Calu3 (cell line): Measurements from ENCODE around the gene SPHK2. TPM values are rescaled to one million over a fixed set of nuclear protein-coding genes. Genes with fewer than 3 reads are reported as not detected.
A peak's percentile ranks its signal among the peaks of the same experiment; 100 is the strongest.

ENCODE experiments used
- BruUV-seq: library from RNA; stranded (reverse); fragments of 400-500 nt; replicated peaks from 2 replicates; lab custom pipeline; 2021; lab: Mats Ljungman, UMichigan
- CTCF ChIA-PET: fragments of 300-600 bp; sonication (Branson Sonifier 250); formaldehyde crosslinking; loops from one replicate; lab custom pipeline; 2022; ENCODE audit warnings: antibody characterized with exemption; lab: Charles Lee
- DNase-seq: peaks from one replicate; pipeline ENCODE4 v3.0.0; 2022
- H3K27ac Mint-ChIP-seq: one replicate; pipeline ENCODE4 v1.8.0; 2022; ENCODE audit warnings: mixed read lengths; ENCODE audit not compliant: unreplicated experiment
- H3K27me3 Mint-ChIP-seq: one replicate; pipeline ENCODE4 v1.8.0; 2022; ENCODE audit warnings: mixed read lengths; ENCODE audit not compliant: unreplicated experiment
- H3K36me3 Mint-ChIP-seq: one replicate; pipeline ENCODE4 v1.8.0; 2022; ENCODE audit warnings: mild to moderate bottlenecking, moderate library complexity, mixed read lengths; ENCODE audit not compliant: insufficient read depth, unreplicated experiment
- H3K4me1 Mint-ChIP-seq: one replicate; pipeline ENCODE4 v1.8.0; 2022; ENCODE audit warnings: mild to moderate bottlenecking, low read depth, mixed read lengths; ENCODE audit not compliant: unreplicated experiment
- H3K4me3 Mint-ChIP-seq: one replicate; pipeline ENCODE4 v1.8.0; 2022; ENCODE audit warnings: mild to moderate bottlenecking, low read depth, moderate library complexity, mixed read lengths; ENCODE audit not compliant: unreplicated experiment
- H3K9me3 Mint-ChIP-seq: one replicate; pipeline ENCODE4 v1.8.0; 2022; ENCODE audit warnings: low read depth, mixed read lengths; ENCODE audit not compliant: unreplicated experiment
- CTCF ChIP-seq: fragments of 200-600 bp; IDR thresholded peaks from one replicate; pipeline ENCODE4 v1.8.0; 2022; ENCODE audit warnings: antibody characterized with exemption; ENCODE audit not compliant: unreplicated experiment
- intact Hi-C: fragments of 100-400 bp; cut with micrococcal nuclease; formaldehyde crosslinking; loops from one replicate; pipeline ENCODE4 v1.10.0; 2022; ENCODE audit not compliant: unreplicated experiment
- total RNA-seq: library from RNA; stranded (reverse); gene quantifications from 2 replicates; pipeline ENCODE4 v1.2.3, GENCODE V29; 2022

Gene SPHK2
- total RNA-seq, 1 experiment from 2014 or later, result 24.2 TPM

- TSS peak; percentile 83 for BruUV-seq
- Mint-ChIP-seq H3K4me3 (peak overlapping the region; percentile 94), H3K4me1 (peaks cover 54% of the 10 kb centered on the region), H3K36me3 (peaks cover 66% of the 10 kb centered on the region), H3K27ac (peak overlapping the region; percentile 100), H3K27me3 (no peaks in the 10 kb centered on the region), H3K9me3 (no peaks in the 10 kb centered on the region)
- TF ChIP-seq CTCF, result no peak
- no peak for DNase-seq
- intact Hi-C loops, result no loop called here
- CTCF ChIA-PET, result interaction anchor here (0.8 to 1.4 kb wide), 2 partner anchors 9 to 19 kb away, joined by 3 to 5 read pairs; partner anchors contain the start of gene DBP
Measured at GRCh38 chr19:48618278-48618915, 909 bp upstream of the SPHK2 start.

- Mint-ChIP-seq H3K4me3 (peak overlapping the region; percentile 94), H3K4me1 (peaks cover 47% of the 10 kb centered on the region), H3K27me3 (no peaks in the 10 kb centered on the region), H3K9me3 (no peaks in the 10 kb centered on the region), H3K27ac (peak overlapping the region; percentile 100), H3K36me3 (peaks cover 58% of the 10 kb centered on the region)
- intact Hi-C loops, result no loop called here
- CTCF ChIA-PET, result interaction anchor here (0.6 to 1.4 kb wide), 2 partner anchors 11 to 36 kb away, joined by 3 to 5 read pairs; no protein-coding TSS in a partner anchor
- TSS peak; percentile 67 for BruUV-seq
- TF ChIP-seq CTCF, result no peak
- DNase-seq, result no peak
Measured at GRCh38 chr19:48619692-48620585, 633 bp downstream of the SPHK2 start.

- no peak for DNase-seq
- no peaks in the 10 kb centered on the region for H3K27me3 Mint-ChIP-seq
- intact Hi-C loops, result no loop called here
- BruUV-seq, result no TSS peak
- no peak overlapping the region for H3K4me3 Mint-ChIP-seq
- H3K4me1 Mint-ChIP-seq, result peaks cover 44% of the 10 kb centered on the region
- no peak for TF ChIP-seq CTCF
- peaks cover 27% of the 10 kb centered on the region for H3K36me3 Mint-ChIP-seq
- no peaks in the 10 kb centered on the region for H3K9me3 Mint-ChIP-seq
- CTCF ChIA-PET, result interaction anchor here (0.7 kb wide), 2 partner anchors 52 to 91 kb away, joined by 3 to 4 read pairs; no protein-coding TSS in a partner anchor
- H3K27ac Mint-ChIP-seq, result no peak overlapping the region
Measured at GRCh38 chr19:48623556-48624066, 4.3 kb downstream of the SPHK2 start.

- H3K4me3 Mint-ChIP-seq, result no peak overlapping the region
- no peaks in the 10 kb centered on the region for H3K9me3 Mint-ChIP-seq
- H3K27ac Mint-ChIP-seq, result no peak overlapping the region
- intact Hi-C loops, result no loop called here
- DNase-seq, result no peak
- TF ChIP-seq CTCF, result no peak
- no TSS peak for BruUV-seq
- peaks cover 48% of the 10 kb centered on the region for H3K4me1 Mint-ChIP-seq
- H3K27me3 Mint-ChIP-seq, result no peaks in the 10 kb centered on the region
- peaks cover 27% of the 10 kb centered on the region for H3K36me3 Mint-ChIP-seq
- CTCF ChIA-PET, result no interaction called here
Measured at GRCh38 chr19:48624067-48624594, 4.8 kb downstream of the SPHK2 start.
